Esophagus muscularis mucosa (tissue), 4 donors: Measurements from ENCODE around the gene ZC3H18. TPM values are rescaled to one million over a fixed set of nuclear protein-coding genes. Genes with fewer than 3 reads are reported as not detected.

Experiments used
- DNase-seq: peaks from one replicate; pipeline ENCODE4 v3.0.0-alpha.2; 2017; ENCODE audit errors: extremely low spot score
- H3K27ac ChIP-seq, 4 donors: fragments of 200-600 bp; sonication (generic); replicated peaks in 1 of 4; 1 replicate in 3 of 4; 2 replicates in 1 of 4; pipeline ENCODE4 v1.5.1; 2016 to 2019; ENCODE audit warnings: mild to moderate bottlenecking in 1 of 4
- H3K27me3 ChIP-seq, 4 donors: fragments of 200-600 bp; sonication (generic); one replicate each; pipeline versions ENCODE4 v1.5.1 to v1.6.0; 2016 to 2019
- H3K36me3 ChIP-seq, 4 donors: fragments of 200-600 bp; sonication (generic); one replicate each; pipeline ENCODE4 v1.5.1; 2016 to 2019
- H3K4me1 ChIP-seq, 4 donors: fragments of 200-600 bp; sonication (generic); one replicate each; pipeline ENCODE4 v1.5.1; 2016 to 2019
- H3K4me3 ChIP-seq, 4 donors: fragments of 200-600 bp; sonication (generic); 1 replicate in 2 of 4; 2 replicates in 2 of 4; pipeline ENCODE4 v1.5.1; 2016 to 2019; ENCODE audit warnings: mild to moderate bottlenecking in 4 of 4, moderate library complexity in 1 of 4
- H3K9me3 ChIP-seq, 4 donors: fragments of 200-600 bp; sonication (generic); 1 replicate in 3 of 4; 2 replicates in 1 of 4; pipeline ENCODE4 v1.5.1; 2016 to 2019
- CTCF ChIP-seq, 3 experiments: fragments of 200-600 bp in 2 of 3; fragments of 450-650 bp in 1 of 3; sonication (generic) in 2 of 3; IDR thresholded peaks; one replicate each; pipeline ENCODE4 v1.5.1; 2017 to 2019; ENCODE audit warnings: antibody characterized with exemption in 3 of 3, mild to moderate bottlenecking in 2 of 3, moderate library complexity in 1 of 3
- EP300 ChIP-seq: sonication (generic); formaldehyde crosslinking; IDR thresholded peaks from one replicate; pipeline ENCODE4 v1.6.1; 2017; ENCODE audit warnings: antibody characterized with exemption
- POLR2A ChIP-seq: fragments of 450-650 bp; IDR thresholded peaks from one replicate; pipeline ENCODE4 v1.6.1; 2017; ENCODE audit warnings: antibody characterized with exemption, moderate library complexity, mild to moderate bottlenecking, low read depth
- POLR2AphosphoS5 ChIP-seq, 2 donors: sonication (generic); formaldehyde crosslinking; IDR thresholded peaks; one replicate each; pipeline ENCODE4 v1.6.1; 2017; ENCODE audit warnings: antibody characterized with exemption in 2 of 2
- WGBS: methylation state at CpG from one replicate; pipeline ENCODE4 v1.1.5; 2018; 5-methylcytosine and 5-hydroxymethylcytosine counted together
- intact Hi-C: fragments of 100-400 bp; cut with DNase I; formaldehyde crosslinking; loops from one replicate; pipeline ENCODE4 v1.15.1; 2023
- total RNA-seq, 4 donors: library from RNA; depleted of rRNA; stranded (reverse); fragments of >200 nt; gene quantifications; one replicate each; pipeline versions ENCODE4 v1.1.0 to v1.2.1, GENCODE V29; 2016

The ZC3H18 gene
- total RNA-seq, 4 donors from 2014 or later: 15.9 to 29.1 (median 26.6) TPM

GRCh38 chr16:88599825-88600538 lies 29.8 kb downstream of the ZC3H18 start:
- intact Hi-C loops: no loop called here
- Histone ChIP-seq H3K36me3 (peaks cover 30 to 72% (median 61%) of the 10 kb centered on the region in 4 donors), H3K4me3 (no peak overlapping the region), H3K27ac (peak overlapping the region; percentile 16 to 73 (median 65)), H3K9me3 (no peaks in the 10 kb centered on the region), H3K27me3 (no peaks in the 10 kb centered on the region), H3K4me1 (peaks cover 21 to 32% (median 27%) of the 10 kb centered on the region in 4 donors)
- DNase-seq: no peak
- 74% methylated on average over 25 of the region's 25 CpGs for WGBS
- TF ChIP-seq CTCF (IDR thresholded peaks at IDR 0.05) (no peak), POLR2A (no peak), EP300 (no peak), POLR2AphosphoS5 (IDR thresholded peaks at IDR 0.05) (no peak)

- no peak for TF ChIP-seq CTCF (IDR thresholded peaks at IDR 0.05)
- TF ChIP-seq POLR2A: no peak
- TF ChIP-seq EP300: no peak
- no peak for TF ChIP-seq POLR2AphosphoS5 (IDR thresholded peaks at IDR 0.05)
- WGBS: 95% methylated on average over 6 of the region's 6 CpGs
- H3K27me3 ChIP-seq: no peaks in the 10 kb centered on the region
- H3K9me3 ChIP-seq: no peaks in the 10 kb centered on the region
- intact Hi-C loops: no loop called here
- peaks cover 30 to 77% (median 67%) of the 10 kb centered on the region in 4 donors for H3K36me3 ChIP-seq
- no peak overlapping the region for H3K4me3 ChIP-seq
- H3K4me1 ChIP-seq: peaks cover 21 to 32% (median 26%) of the 10 kb centered on the region in 4 donors
- peak overlapping the region in 3 of 4 donors; percentile 62 to 73 (median 68) for H3K27ac ChIP-seq
- DNase-seq: no peak
Observed at GRCh38 chr16:88600539-88600896, 30.3 kb downstream of the ZC3H18 start.

GRCh38 chr16:88601313-88602036 lies 31.3 kb downstream of the ZC3H18 start:
- Histone ChIP-seq H3K27me3 (no peaks in the 10 kb centered on the region), H3K4me3 (no peak overlapping the region), H3K4me1 (peaks cover 21 to 32% (median 26%) of the 10 kb centered on the region in 4 donors), H3K9me3 (no peaks in the 10 kb centered on the region), H3K36me3 (peaks cover 38 to 87% (median 76%) of the 10 kb centered on the region in 4 donors), H3K27ac (no peak overlapping the region)
- TF ChIP-seq CTCF (IDR thresholded peaks at IDR 0.05) (no peak), POLR2AphosphoS5 (IDR thresholded peaks at IDR 0.05) (no peak), EP300 (no peak), POLR2A (no peak)
- 82% methylated on average over 9 of the region's 9 CpGs for WGBS
- no peak for DNase-seq
- intact Hi-C loops: no loop called here

- 100% methylated on average over 3 of the region's 7 CpGs for WGBS
- intact Hi-C loops: no loop called here
- H3K27me3 ChIP-seq: no peaks in the 10 kb centered on the region
- no peak for DNase-seq
- no peak overlapping the region for H3K4me3 ChIP-seq
- H3K9me3 ChIP-seq: no peaks in the 10 kb centered on the region
- peaks cover 38 to 93% (median 82%) of the 10 kb centered on the region in 4 donors for H3K36me3 ChIP-seq
- H3K27ac ChIP-seq: no peak overlapping the region
- peaks cover 21 to 32% (median 26%) of the 10 kb centered on the region in 4 donors for H3K4me1 ChIP-seq
- TF ChIP-seq EP300: no peak
- TF ChIP-seq POLR2AphosphoS5 (IDR thresholded peaks at IDR 0.05): no peak
- TF ChIP-seq CTCF (IDR thresholded peaks at IDR 0.05): no peak
- TF ChIP-seq POLR2A: no peak
Observed at GRCh38 chr16:88602091-88602490, 31.9 kb downstream of the ZC3H18 start.
